Measurements from ENCODE around the gene OGG1.

The OGG1 gene

DNA sequence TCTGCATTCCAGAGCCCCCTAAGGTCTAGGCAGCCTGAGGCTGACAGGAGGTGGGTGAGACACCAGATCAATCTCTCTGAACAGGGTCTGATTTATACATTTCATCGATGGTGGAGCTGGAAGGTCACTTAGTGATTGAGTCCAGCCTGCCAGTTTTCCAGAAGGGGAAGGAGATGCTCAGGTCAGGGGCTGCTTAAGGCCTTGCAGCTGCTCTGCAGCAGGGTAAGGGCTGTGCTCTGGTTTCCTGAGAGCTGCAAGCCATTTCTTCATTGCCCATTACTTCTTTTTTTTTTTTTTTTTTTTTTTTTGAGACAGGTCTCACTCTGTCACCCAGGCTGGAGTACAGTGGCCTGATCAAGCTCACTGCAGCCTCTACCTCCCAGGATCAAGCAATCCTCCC is 31.8 kb downstream of the OGG1 start:
- no peaks in the 10 kb centered on the region for H3K27me3 ChIP-seq (ENCODE audit: control insufficient read depth in 5 of 5, insufficient read depth in 4 of 5, low read length in 5 of 5)
- no peak overlapping the region for H3K27ac ChIP-seq (ENCODE audit: low read depth, low read length)
- peaks cover 4 to 59% (median 29%) of the 10 kb centered on the region in 5 donors for H3K4me1 ChIP-seq (ENCODE audit: control insufficient read depth in 5 of 5, insufficient read depth in 5 of 5, low read length in 5 of 5)
- H3K9me3 ChIP-seq (ENCODE audit: control insufficient read depth in 5 of 5, low read length in 5 of 5) = no peaks in the 10 kb centered on the region
- H3K36me3 ChIP-seq (ENCODE audit: control insufficient read depth in 5 of 5, insufficient read depth in 5 of 5, low read length in 5 of 5) = peaks cover 10 to 53% (median 47%) of the 10 kb centered on the region in 5 donors
- H3K4me3 ChIP-seq (ENCODE audit: low read depth in 1 of 5, low read length in 5 of 5) = no peak overlapping the region
- H3K9ac ChIP-seq (ENCODE audit: low read length in 5 of 5) = no peak overlapping the region

DNA sequence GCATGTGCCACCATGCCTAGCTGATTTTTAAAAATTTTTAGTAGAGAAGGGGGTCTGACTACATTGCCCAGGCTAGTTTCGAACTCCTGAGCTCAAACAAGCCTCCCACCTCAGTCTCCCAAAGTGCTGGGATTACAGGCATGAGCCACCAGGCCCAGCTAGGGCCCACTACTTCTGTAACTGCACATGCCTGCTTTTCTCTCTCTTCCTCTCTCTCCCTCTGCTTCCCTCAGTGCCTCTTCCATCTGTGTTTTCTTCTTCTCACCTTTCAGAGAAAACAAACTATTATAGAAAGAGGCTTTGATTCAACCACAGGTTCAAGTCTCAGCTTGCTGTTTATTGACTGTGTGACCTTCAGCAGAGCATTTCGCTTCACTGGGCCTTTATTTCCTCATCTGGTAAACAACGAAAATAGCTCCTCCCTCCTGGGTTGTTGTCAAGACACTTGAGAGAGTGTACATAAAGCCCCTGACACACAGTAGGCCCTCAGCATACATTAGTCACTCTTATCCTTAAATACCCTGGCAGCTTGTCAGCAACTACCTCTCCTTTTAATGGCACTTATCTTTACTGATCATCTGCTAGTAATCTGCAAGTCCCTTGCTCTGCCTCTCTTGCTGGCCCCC is 32.3 kb downstream of the OGG1 start:
- H3K4me1 ChIP-seq (ENCODE audit: control insufficient read depth in 5 of 5, insufficient read depth in 5 of 5, low read length in 5 of 5) = peaks cover 4 to 54% (median 25%) of the 10 kb centered on the region in 5 donors
- no peak overlapping the region for H3K27ac ChIP-seq (ENCODE audit: low read depth, low read length)
- peaks cover 11 to 59% (median 50%) of the 10 kb centered on the region in 5 donors for H3K36me3 ChIP-seq (ENCODE audit: control insufficient read depth in 5 of 5, insufficient read depth in 5 of 5, low read length in 5 of 5)
- no peaks in the 10 kb centered on the region for H3K27me3 ChIP-seq (ENCODE audit: control insufficient read depth in 5 of 5, insufficient read depth in 4 of 5, low read length in 5 of 5)
- no peaks in the 10 kb centered on the region for H3K9me3 ChIP-seq (ENCODE audit: control insufficient read depth in 5 of 5, low read length in 5 of 5)
- H3K9ac ChIP-seq (ENCODE audit: low read length in 5 of 5) = no peak overlapping the region
- no peak overlapping the region for H3K4me3 ChIP-seq (ENCODE audit: low read depth in 1 of 5, low read length in 5 of 5)

DNA sequence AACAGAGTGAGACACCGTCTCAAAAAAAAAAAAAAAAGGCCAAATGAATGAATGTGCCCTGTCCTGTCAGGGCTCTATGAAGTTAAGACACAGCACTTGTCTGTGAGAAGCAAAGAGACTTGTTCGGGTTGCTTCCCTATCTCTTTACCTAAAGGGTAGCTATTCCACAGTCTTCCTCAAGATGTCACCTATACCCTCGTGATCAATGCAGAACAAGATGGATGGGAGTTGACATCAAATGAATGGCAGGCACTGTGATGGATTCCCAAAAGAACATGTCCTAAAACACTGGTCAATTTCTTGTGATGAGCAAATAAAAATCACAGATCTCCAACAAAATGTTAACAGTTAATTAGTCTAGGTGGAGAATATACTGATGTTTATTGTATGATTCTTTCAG is 33.0 kb downstream of the OGG1 start:
- H3K27me3 ChIP-seq (ENCODE audit: control insufficient read depth in 5 of 5, insufficient read depth in 4 of 5, low read length in 5 of 5) = no peaks in the 10 kb centered on the region
- peaks cover 4 to 47% (median 22%) of the 10 kb centered on the region in 5 donors for H3K4me1 ChIP-seq (ENCODE audit: control insufficient read depth in 5 of 5, insufficient read depth in 5 of 5, low read length in 5 of 5)
- no peaks in the 10 kb centered on the region for H3K9me3 ChIP-seq (ENCODE audit: control insufficient read depth in 5 of 5, low read length in 5 of 5)
- no peak overlapping the region for H3K27ac ChIP-seq (ENCODE audit: low read depth, low read length)
- H3K9ac ChIP-seq (ENCODE audit: low read length in 5 of 5) = no peak overlapping the region
- H3K4me3 ChIP-seq (ENCODE audit: low read depth in 1 of 5, low read length in 5 of 5) = no peak overlapping the region
- H3K36me3 ChIP-seq (ENCODE audit: control insufficient read depth in 5 of 5, insufficient read depth in 5 of 5, low read length in 5 of 5) = peaks cover 15 to 65% (median 57%) of the 10 kb centered on the region in 5 donors

DNA sequence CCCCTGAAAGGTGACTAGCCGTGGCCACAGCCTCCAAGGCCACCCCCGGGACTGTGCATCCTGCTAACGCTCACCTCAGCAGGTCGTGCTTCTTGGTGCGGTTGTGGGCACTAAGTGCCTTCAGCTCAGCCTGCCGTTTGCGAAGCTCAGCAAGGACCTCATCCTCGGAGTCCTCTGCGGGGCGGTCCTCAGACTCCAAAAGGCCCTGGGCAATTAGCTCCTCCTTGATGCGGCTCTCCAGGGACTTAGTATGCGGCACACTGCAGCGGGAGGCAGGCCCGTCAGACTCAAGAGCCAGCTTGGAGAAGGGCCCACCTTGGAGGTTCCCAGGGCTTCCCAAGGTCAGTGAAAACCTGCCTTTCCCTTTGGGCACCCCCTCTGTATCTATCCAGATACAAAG is 34.2 kb downstream of the OGG1 start:
- no peak overlapping the region for H3K27ac ChIP-seq (ENCODE audit: low read depth, low read length)
- H3K36me3 ChIP-seq (ENCODE audit: control insufficient read depth in 5 of 5, insufficient read depth in 5 of 5, low read length in 5 of 5) = peaks cover 15 to 70% (median 59%) of the 10 kb centered on the region in 5 donors
- H3K9me3 ChIP-seq (ENCODE audit: control insufficient read depth in 5 of 5, low read length in 5 of 5) = no peaks in the 10 kb centered on the region
- peaks cover 2 to 36% (median 10%) of the 10 kb centered on the region in 5 donors for H3K4me1 ChIP-seq (ENCODE audit: control insufficient read depth in 5 of 5, insufficient read depth in 5 of 5, low read length in 5 of 5)
- H3K9ac ChIP-seq (ENCODE audit: low read length in 5 of 5) = no peak overlapping the region
- no peak overlapping the region for H3K4me3 ChIP-seq (ENCODE audit: low read depth in 1 of 5, low read length in 5 of 5)
- no peaks in the 10 kb centered on the region for H3K27me3 ChIP-seq (ENCODE audit: control insufficient read depth in 5 of 5, insufficient read depth in 4 of 5, low read length in 5 of 5)

DNA sequence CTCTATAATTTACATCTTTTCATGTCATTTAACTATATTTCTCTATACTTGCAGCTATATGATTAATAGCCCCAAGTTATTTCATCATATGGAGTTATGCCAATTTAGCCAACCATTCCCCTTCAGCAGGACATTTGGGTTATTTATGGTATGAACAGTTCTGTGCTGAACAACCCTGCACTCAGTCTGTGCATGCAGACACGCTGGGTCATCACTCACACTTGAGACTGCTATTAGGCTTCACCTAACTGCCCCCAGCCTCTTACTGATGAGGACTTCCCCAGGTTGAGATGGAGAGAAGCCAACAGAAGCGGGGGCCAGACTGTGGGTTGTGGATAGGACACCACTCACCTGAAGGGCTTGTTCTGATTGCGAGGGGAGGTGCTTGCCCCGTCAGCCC is 35.2 kb downstream of the OGG1 start:
- H3K36me3 ChIP-seq (ENCODE audit: control insufficient read depth in 5 of 5, insufficient read depth in 5 of 5, low read length in 5 of 5) = peaks cover 16 to 78% (median 64%) of the 10 kb centered on the region in 5 donors
- H3K9ac ChIP-seq (ENCODE audit: low read length in 5 of 5) = no peak overlapping the region
- H3K4me3 ChIP-seq (ENCODE audit: low read depth in 1 of 5, low read length in 5 of 5) = no peak overlapping the region
- H3K9me3 ChIP-seq (ENCODE audit: control insufficient read depth in 5 of 5, low read length in 5 of 5) = no peaks in the 10 kb centered on the region
- H3K27ac ChIP-seq (ENCODE audit: low read depth, low read length) = no peak overlapping the region
- H3K27me3 ChIP-seq (ENCODE audit: control insufficient read depth in 5 of 5, insufficient read depth in 4 of 5, low read length in 5 of 5) = no peaks in the 10 kb centered on the region
- peaks cover 2 to 26% (median 6%) of the 10 kb centered on the region in 5 donors for H3K4me1 ChIP-seq (ENCODE audit: control insufficient read depth in 5 of 5, insufficient read depth in 5 of 5, low read length in 5 of 5)

DNA sequence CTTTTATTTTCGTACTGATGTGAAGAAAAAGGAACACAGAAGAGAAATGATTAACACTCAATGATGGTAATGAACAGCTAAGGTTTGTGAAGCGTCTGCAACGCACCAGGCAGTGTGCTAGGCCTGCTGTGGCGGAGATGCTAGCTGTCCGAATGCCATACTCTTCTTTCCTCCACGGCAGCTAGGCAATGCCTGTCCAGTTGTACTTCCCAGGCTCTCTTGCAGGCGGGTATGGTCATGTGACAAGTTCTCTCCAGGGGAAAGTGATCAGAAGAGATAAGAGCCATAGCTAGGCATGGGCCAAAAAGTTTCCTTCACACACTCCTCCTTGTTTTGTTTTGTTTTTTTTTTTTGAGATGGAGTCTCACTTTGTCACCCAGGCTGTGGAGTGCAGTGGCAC is 35.9 kb downstream of the OGG1 start:
- H3K27ac ChIP-seq (ENCODE audit: low read depth, low read length) = no peak overlapping the region
- H3K36me3 ChIP-seq (ENCODE audit: control insufficient read depth in 5 of 5, insufficient read depth in 5 of 5, low read length in 5 of 5) = peaks cover 19 to 77% (median 63%) of the 10 kb centered on the region in 5 donors

DNA sequence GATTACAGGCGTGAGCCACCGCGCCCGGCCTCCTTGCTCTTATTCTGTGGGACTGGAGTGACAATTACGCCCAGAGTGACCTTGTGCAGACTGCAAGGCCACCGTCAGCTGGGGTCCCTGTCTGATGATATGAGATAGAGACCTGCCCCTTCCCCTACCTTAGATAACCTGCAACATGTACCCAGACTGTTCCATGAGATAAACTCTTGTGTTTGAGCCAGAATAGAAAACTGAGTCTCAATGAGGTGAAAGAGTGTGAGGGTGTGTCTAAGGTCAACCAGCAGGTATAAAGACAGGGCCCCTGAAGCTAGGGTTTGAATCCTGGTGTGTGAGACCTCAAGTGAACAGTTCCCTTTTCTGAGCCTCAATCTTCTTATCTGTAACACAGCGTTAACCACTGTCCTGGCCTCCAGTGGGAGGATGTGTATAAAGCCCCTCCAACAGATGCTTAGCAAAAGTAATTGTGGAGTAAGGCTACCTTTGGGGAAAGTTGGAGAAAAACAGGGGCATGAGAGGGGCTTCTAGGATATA is 36.5 kb downstream of the OGG1 start:
- Histone ChIP-seq H3K4me3 (ENCODE audit: low read depth in 1 of 5, low read length in 5 of 5) (no peak overlapping the region), H3K9ac (ENCODE audit: low read length in 5 of 5) (no peak overlapping the region), H3K4me1 (ENCODE audit: control insufficient read depth in 5 of 5, insufficient read depth in 5 of 5, low read length in 5 of 5) (peaks cover 2 to 17% (median 9%) of the 10 kb centered on the region in 5 donors), H3K27me3 (ENCODE audit: control insufficient read depth in 5 of 5, insufficient read depth in 4 of 5, low read length in 5 of 5) (no peaks in the 10 kb centered on the region), H3K36me3 (ENCODE audit: control insufficient read depth in 5 of 5, insufficient read depth in 5 of 5, low read length in 5 of 5) (peaks cover 19 to 76% (median 62%) of the 10 kb centered on the region in 5 donors), H3K27ac (ENCODE audit: low read depth, low read length) (no peak overlapping the region), H3K9me3 (ENCODE audit: control insufficient read depth in 5 of 5, low read length in 5 of 5) (no peaks in the 10 kb centered on the region)

More for the DNA sequence above, 35.9 kb downstream of the OGG1 start:
- H3K9me3 ChIP-seq (ENCODE audit: control insufficient read depth in 5 of 5, low read length in 5 of 5) = no peaks in the 10 kb centered on the region
- H3K4me3 ChIP-seq (ENCODE audit: low read depth in 1 of 5, low read length in 5 of 5) = no peak overlapping the region
- H3K4me1 ChIP-seq (ENCODE audit: control insufficient read depth in 5 of 5, insufficient read depth in 5 of 5, low read length in 5 of 5) = peaks cover 2 to 20% (median 6%) of the 10 kb centered on the region in 5 donors
- no peak overlapping the region for H3K9ac ChIP-seq (ENCODE audit: low read length in 5 of 5)
- no peaks in the 10 kb centered on the region for H3K27me3 ChIP-seq (ENCODE audit: control insufficient read depth in 5 of 5, insufficient read depth in 4 of 5, low read length in 5 of 5)

DNA sequence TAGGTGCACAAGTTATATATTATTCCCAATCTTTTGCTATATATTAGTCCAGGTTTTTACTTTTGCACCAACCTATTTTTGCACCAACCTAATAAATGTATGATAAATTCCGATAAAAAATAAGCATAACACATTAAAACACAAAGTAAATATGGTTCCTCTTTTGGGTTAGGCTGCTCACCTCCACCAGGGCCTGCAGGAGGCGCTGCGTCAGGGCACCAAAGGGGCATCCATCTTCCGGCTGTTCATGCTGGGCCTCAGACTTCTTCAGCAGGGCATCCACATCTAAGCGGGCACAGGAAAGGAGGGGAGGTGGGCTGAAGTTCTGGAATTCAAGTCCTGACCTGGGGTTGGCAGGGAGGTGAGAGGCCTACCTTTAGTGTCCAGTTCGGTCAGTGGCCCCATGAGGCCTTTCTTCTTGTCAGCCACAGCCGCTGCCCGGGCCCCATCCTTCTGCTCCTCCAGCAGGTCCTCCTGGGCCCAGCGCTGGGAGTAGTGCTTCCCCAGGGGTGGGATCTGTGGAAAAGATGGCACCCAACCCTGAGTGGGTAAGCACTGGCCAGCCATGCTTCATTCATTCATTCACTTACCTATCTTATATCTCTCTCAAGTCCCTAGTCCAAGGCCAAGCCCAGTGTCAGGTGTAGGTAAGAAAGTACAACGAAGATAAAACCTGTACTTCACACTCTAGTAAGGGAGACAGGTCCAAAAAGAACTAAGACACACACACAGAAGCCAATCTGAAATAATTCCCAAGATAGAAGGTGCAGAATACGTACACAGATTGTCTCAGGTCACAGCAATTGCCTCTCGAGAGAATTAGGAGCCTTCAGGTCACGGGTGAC is 37.3 kb downstream of the OGG1 start:
- Histone ChIP-seq H3K27ac (ENCODE audit: low read depth, low read length) (no peak overlapping the region), H3K9me3 (ENCODE audit: control insufficient read depth in 5 of 5, low read length in 5 of 5) (no peaks in the 10 kb centered on the region), H3K4me1 (ENCODE audit: control insufficient read depth in 5 of 5, insufficient read depth in 5 of 5, low read length in 5 of 5) (peaks cover 2 to 18% (median 13%) of the 10 kb centered on the region in 5 donors), H3K4me3 (ENCODE audit: low read depth in 1 of 5, low read length in 5 of 5) (no peak overlapping the region), H3K9ac (ENCODE audit: low read length in 5 of 5) (no peak overlapping the region), H3K36me3 (ENCODE audit: control insufficient read depth in 5 of 5, insufficient read depth in 5 of 5, low read length in 5 of 5) (peaks cover 18 to 68% (median 55%) of the 10 kb centered on the region in 5 donors), H3K27me3 (ENCODE audit: control insufficient read depth in 5 of 5, insufficient read depth in 4 of 5, low read length in 5 of 5) (no peaks in the 10 kb centered on the region)

DNA sequence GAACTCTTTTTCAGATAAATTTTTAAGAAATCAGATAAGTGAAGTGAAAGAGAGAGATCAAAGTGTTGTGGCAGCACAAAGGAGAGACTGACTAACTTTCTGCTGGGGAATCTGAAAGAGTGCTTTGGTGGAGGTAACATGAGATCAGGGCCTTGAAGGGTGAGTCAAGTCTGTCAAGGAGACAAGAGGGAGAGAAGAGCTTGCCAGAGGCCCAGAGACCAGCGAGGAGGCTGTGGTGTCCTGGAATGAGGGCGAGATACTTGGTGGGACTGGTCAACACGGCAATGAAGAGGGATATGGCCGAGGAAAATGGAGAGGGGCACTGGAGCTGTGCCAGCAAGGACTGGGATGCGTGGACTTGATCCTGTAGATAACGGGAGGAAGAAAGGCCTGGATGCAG is 38.0 kb downstream of the OGG1 start:
- H3K9ac ChIP-seq (ENCODE audit: low read length in 5 of 5) = no peak overlapping the region
- H3K4me3 ChIP-seq (ENCODE audit: low read depth in 1 of 5, low read length in 5 of 5) = no peak overlapping the region
- peaks cover 14 to 61% (median 48%) of the 10 kb centered on the region in 5 donors for H3K36me3 ChIP-seq (ENCODE audit: control insufficient read depth in 5 of 5, insufficient read depth in 5 of 5, low read length in 5 of 5)
- H3K4me1 ChIP-seq (ENCODE audit: control insufficient read depth in 5 of 5, insufficient read depth in 5 of 5, low read length in 5 of 5) = peaks cover 2 to 19% (median 13%) of the 10 kb centered on the region in 5 donors
- H3K27me3 ChIP-seq (ENCODE audit: control insufficient read depth in 5 of 5, insufficient read depth in 4 of 5, low read length in 5 of 5) = no peaks in the 10 kb centered on the region
- H3K9me3 ChIP-seq (ENCODE audit: control insufficient read depth in 5 of 5, low read length in 5 of 5) = no peaks in the 10 kb centered on the region
- no peak overlapping the region for H3K27ac ChIP-seq (ENCODE audit: low read depth, low read length)

DNA sequence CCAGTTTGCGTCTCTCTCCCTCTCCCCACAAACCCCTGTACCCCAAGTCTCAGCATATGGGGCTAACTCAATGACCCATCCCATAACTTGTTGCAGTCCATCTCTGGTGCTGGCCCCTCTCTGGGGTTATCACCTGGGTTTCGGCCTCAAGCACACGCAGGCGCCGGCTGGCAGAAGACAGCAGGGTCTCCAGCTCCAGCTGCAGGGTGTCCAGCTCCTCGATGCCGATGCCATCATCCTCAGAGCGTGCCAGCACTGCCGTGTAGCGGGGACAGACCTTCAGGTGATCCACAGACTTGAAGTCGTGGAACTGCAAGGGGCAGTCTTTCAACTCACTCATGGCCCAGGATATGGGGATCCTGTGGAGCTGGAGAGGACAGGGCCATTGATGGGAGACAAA is 41.4 kb downstream of the OGG1 start:
- Histone ChIP-seq H3K4me3 (ENCODE audit: low read depth in 1 of 5, low read length in 5 of 5) (no peak overlapping the region), H3K36me3 (ENCODE audit: control insufficient read depth in 5 of 5, insufficient read depth in 5 of 5, low read length in 5 of 5) (peaks cover 11 to 45% (median 34%) of the 10 kb centered on the region in 5 donors), H3K9me3 (ENCODE audit: control insufficient read depth in 5 of 5, low read length in 5 of 5) (no peaks in the 10 kb centered on the region), H3K27me3 (ENCODE audit: control insufficient read depth in 5 of 5, insufficient read depth in 4 of 5, low read length in 5 of 5) (no peaks in the 10 kb centered on the region), H3K9ac (ENCODE audit: low read length in 5 of 5) (peak overlapping the region in 1 of 5 donors; percentile 86), H3K27ac (ENCODE audit: low read depth, low read length) (peak overlapping the region; percentile 97), H3K4me1 (ENCODE audit: control insufficient read depth in 5 of 5, insufficient read depth in 5 of 5, low read length in 5 of 5) (peaks cover 2 to 37% (median 29%) of the 10 kb centered on the region in 5 donors)
